NCI-H1417 treated with DMSO at 0.1 percent for 48 hours (cell line): ENCODE results near the gene IL21R.
"Not testable (repeated sequence)": the region's sequence is repeated elsewhere in the genome, so short reads cannot be mapped to it uniquely, and the experiment has no call there.

Experiments
- DNase-seq: peaks from one replicate; lab custom pipeline; 2025; lab: John Stamatoyannopoulos, UW

IL21R gene

GRCh38 chr16:27427538-27427937 lies 25.6 kb downstream of the IL21R start:
- DNase-seq, result no peak

DNA sequence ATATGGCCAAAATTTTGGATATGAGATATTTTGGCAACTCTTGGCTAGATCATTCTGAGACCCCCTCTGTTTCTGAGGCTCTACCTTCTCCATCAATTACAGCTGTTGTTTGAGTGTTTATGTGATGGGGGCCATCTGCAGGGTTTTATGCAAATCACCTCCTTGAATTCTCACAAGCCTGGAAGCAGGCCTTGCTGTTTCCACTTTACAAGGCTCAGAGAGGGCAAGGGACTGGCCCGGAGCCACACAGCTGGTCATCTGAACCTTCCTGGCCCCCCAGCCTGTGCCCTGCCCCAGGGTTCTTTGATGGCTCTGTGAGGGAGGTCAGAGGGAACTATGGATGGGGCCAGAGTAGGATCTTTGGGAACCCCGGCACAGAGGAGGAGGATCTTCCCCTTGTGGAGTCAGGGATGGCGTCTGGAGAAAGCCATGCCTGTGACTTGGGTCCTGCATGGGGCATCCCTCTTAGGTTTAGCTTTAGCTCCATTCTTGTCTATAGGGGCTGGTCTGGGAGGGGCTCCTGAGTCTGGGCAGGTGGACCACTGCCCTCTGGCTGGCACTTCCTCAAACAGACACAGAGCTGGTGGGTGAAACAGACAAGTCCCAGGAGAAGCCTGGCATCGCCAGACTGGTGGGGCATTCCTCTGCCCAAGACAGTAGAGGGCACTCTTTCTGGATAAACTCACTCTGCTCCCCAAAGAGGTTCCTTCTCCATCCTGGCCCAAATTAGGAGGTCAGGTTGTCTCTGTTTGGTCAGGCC lies 26.2 kb downstream of the IL21R start:
- no peak for DNase-seq

- DNase-seq, result no peak
Measured at GRCh38 chr16:27429330-27429871, 27.4 kb downstream of the IL21R start.

GRCh38 chr16:27429981-27430441 lies 28.0 kb downstream of the IL21R start:
- DNase-seq, result no peak

DNA sequence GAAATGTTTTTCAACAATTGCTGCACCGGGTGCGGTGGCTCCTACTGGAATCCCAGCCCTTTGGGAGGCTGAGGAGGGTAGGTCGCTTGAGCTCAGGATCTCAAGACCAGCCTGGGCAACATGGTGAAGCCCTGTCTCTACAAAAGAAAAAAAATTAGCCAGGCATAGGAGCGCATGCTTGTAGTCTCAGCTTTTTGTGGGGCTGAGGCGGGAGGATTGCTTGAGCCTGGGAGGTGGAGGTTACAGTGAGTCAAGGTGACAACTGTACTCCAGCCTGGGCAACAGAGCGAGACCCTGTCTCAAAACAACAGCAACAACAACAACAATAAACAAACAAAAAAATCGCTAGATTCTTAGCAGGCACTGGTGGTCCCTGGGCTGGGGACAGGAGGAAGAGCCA lies 28.5 kb downstream of the IL21R start:
- DNase-seq, result no peak

GRCh38 chr16:27430923-27431484 lies 29.0 kb downstream of the IL21R start:
- DNase-seq, result no peak

GRCh38 chr16:27431773-27432532 lies 30.0 kb downstream of the IL21R start:
- no peak for DNase-seq

DNA sequence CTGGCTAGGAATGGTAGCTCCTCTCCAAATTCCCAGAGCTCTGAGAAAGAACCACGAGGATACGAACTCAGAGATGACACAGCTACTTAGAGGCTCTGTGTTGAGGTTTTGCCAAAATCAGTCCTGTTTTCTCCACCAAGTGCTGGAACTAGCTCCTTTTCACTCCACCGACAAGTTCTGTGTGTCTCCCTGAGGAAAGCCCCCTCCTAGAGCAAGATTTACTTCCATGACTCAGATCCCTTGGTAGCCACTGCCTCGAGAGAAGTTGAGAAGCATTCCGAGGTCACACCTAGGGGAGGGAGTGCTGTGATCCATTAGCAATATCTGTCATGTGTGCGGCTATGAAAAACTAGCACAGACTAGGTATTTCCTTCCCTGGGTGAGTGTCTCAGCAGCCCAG lies 30.6 kb downstream of the IL21R start:
- DNase-seq, result no peak

- not testable (repeated sequence) for DNase-seq
Measured at GRCh38 chr16:27433191-27433590, 31.2 kb downstream of the IL21R start.

DNA sequence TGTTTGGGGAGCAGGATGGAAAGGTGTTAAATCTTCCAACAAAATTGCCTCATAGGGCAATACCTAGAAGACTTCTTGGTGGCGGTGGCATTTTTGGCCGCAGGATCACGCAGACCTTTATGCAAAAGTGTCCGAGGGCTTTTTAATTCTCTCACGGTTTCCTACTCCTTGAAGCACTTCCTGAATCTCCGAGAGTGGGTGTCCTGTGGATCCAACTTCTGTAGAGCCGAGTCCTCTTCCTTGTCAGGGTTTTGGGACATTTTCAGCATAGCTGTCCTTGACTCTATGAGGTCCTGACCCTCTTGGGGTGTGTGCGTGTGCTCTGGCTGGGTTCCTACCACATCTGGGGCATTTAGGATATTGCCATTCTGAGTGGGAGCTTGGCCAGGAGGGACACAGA lies 31.7 kb downstream of the IL21R start:
- no peak for DNase-seq

GRCh38 chr16:27434141-27435051 lies 32.4 kb downstream of the IL21R start:
- no peak for DNase-seq

DNA sequence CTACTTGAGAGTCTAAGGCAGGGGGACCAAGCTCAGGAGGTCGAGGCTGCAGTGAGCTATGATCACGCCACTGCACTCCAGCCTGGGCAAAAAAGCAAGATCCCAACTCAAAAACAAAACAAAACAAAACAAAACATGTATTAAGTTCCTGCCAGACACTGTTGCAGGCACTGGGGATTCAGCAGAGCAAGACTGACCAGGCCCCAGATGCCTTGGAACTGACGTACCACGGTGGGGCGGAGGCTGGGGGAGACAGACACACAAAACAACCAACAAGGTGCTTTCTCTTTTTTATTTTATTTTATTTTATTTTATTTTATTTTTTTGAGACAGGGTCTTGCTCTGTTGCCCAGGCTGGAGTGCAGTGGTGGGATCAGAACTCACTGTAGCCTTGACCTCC lies 33.2 kb downstream of the IL21R start:
- not testable (repeated sequence) for DNase-seq

GRCh38 chr16:27436065-27436464 lies 34.1 kb downstream of the IL21R start:
- DNase-seq, result no peak

DNA sequence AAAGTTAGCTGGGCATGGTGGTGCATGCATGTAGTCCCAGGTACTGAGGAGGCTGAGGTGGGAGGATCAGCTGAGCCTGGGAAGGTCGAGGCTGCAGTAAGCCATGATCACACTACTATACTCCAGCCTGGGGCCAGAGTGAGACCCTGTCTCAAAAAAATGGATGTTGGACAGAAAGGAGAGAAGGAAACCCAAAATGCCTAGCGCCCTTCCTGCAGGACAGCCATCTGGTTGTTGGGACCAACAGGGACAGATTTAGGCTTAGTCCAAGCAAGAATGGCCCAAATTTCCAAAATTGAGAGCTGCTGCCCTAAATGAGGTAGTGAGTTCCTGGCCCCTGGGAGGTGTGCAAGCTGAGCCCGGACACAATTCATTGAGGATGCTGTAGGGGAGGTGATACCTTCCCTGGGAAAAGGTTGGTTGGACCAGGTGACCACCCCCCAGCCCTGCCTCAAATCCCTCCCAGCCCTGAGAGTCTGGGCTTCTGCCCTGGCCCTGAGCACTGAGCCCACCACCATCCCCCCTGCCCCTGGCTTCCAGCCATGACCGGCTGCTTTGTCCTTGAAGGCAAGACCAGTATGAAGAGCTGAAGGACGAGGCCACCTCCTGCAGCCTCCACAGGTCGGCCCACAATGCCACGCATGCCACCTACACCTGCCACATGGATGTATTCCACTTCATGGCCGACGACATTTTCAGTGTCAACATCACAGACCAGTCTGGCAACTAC lies 35.1 kb downstream of the IL21R start:
- no peak for DNase-seq

GRCh38 chr16:27437946-27438345 lies 36.0 kb downstream of the IL21R start:
- DNase-seq, result no peak

DNA sequence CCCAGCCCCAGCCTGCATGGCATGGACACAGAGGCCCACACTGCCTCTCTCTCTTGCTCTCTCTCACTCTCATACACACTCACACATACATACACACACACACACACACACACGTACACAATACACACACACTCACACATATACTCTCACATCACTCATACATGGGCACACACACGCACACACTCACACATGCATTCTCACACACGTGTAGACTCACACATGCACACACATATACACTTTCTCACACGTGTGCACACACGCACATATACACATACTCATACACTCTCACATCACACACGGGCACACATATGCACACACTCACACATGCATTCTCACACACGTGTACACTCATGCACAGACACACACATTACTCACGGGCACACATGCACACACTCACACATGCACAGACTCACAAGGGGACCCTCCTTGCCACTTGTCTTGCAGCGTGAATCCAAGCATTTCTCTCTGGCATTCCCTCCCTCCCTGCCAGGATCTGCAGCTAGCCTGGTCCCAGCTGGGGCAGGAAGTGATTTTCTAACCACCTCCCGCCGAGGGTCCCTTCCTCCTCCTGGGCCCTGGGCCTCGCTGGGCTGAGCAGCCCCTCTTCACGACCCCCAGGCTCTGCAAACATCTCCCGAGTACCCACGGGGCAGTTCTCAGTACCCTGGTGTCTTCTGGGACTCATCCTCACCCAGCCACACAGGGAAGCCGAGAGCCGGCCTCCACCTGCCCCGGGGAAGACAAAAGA lies 37.5 kb downstream of the IL21R start:
- no peak for DNase-seq

- DNase-seq, result no peak
Measured at GRCh38 chr16:27441276-27441675, 39.3 kb downstream of the IL21R start.

GRCh38 chr16:27441998-27442397 lies 40.0 kb downstream of the IL21R start:
- DNase-seq, result no peak

DNA sequence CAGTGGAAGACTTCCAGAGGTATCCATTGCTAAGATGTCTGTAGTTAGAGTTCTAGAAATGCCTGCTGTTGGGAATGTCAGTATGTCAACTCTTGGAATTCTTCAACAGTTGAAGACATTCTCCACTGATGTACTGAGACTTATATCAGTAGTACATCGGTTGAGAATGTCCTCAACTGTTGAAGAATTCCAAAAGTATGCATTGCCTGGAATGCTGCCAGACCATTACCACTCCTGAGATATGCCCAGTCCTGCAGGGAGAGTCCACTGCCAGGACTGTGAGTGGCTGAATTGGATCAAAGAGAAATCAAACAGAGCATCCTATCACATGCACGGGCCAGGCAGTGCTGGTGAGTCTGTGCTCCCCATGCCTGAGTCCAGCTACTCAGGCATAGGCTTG lies 42.0 kb downstream of the IL21R start:
- DNase-seq, result no peak

DNA sequence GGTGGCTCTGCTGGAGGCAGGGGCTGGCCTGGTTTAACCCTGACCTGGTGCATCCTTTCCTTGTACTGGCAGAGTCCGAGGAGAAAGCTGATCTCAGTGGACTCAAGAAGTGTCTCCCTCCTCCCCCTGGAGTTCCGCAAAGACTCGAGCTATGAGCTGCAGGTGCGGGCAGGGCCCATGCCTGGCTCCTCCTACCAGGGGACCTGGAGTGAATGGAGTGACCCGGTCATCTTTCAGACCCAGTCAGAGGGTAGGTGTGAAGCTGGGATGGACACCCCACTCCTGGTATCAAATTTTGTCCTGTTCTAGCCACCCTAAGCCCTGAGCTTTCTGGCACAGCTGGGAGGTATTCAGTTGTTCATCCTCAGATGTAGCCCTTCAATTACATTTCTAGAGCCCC lies 42.5 kb downstream of the IL21R start:
- DNase-seq, result no peak
